ENCODE data around the gene RAB11A. TPM values are rescaled to one million over a fixed set of nuclear protein-coding genes. Genes with fewer than 3 reads are reported as not detected.

Gene RAB11A
- total RNA-seq, 4 donors from 2014 or later = 246 to 604 (median 518) TPM

DNA sequence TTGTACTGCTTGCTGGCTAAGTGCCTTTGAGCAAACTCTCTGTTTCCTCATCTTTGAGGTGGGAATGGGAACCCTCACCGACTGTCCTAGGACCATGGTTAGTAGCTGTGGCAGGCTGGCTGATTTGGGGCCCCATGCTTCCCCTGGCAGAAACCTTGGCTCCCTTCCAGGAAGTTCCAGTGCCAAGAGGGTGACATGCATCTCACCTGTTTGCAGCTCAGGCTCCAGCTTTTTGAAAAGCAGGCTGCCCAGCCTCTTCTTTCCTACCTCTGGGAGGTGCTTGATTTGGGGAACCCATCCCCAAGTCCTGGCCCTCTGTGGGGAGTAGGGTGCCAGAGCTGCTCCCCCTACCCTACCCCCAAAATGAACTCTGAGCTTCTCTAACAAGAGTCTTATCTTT is 50.8 kb downstream of the RAB11A start:
- no peak overlapping the region for H3K4me3 ChIP-seq
- H3K36me3 ChIP-seq = no peaks in the 10 kb centered on the region
- no peak for DNase-seq
- TF ChIP-seq, protein P1, sequence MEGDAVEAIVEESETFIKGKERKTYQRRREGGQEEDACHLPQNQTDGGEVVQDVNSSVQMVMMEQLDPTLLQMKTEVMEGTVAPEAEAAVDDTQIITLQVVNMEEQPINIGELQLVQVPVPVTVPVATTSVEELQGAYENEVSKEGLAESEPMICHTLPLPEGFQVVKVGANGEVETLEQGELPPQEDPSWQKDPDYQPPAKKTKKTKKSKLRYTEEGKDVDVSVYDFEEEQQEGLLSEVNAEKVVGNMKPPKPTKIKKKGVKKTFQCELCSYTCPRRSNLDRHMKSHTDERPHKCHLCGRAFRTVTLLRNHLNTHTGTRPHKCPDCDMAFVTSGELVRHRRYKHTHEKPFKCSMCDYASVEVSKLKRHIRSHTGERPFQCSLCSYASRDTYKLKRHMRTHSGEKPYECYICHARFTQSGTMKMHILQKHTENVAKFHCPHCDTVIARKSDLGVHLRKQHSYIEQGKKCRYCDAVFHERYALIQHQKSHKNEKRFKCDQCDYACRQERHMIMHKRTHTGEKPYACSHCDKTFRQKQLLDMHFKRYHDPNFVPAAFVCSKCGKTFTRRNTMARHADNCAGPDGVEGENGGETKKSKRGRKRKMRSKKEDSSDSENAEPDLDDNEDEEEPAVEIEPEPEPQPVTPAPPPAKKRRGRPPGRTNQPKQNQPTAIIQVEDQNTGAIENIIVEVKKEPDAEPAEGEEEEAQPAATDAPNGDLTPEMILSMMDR (IDR thresholded peaks at IDR 0.05) = no peak
- TF ChIP-seq POLR2A (IDR thresholded peaks at IDR 0.05) = no peak
- no peaks in the 10 kb centered on the region for H3K9me3 ChIP-seq
- intact Hi-C loops (cut with DNase I) = no loop called here
- peaks cover 0 to 12% (median 0%) of the 10 kb centered on the region in 3 donors for H3K4me1 ChIP-seq
- WGBS, 2 donors = 33 to 50% methylated on average over 1 of the region's 1 CpG
- no peaks in the 10 kb centered on the region for H3K27me3 ChIP-seq
- H3K27ac ChIP-seq = no peak overlapping the region

DNA sequence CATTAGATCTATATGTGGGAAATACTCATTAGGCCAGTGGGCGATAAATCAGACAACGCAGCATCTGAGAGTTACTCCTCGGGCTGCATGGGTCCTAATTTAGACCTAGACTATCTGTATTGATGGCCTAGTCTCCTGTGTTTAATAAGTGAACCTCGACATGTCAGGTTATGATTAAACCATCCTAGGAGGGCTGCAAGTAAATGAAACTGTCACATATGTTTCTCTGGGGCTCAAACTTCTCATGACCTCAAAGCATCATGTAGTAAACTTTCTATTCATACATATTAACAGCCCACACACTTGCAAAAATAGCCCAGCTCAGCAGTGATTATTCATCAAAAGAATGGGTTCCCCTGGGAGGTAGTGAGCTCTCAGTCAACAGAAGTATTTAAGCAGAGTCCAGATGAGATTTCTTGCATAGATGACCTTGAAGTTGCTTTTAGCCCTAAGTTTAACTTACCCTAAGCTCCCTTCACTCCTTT is 51.6 kb downstream of the RAB11A start:
- WGBS, 2 donors = 70 to 85% methylated on average over 3 to 4 of the region's 4 CpGs
- no peak for DNase-seq

DNA sequence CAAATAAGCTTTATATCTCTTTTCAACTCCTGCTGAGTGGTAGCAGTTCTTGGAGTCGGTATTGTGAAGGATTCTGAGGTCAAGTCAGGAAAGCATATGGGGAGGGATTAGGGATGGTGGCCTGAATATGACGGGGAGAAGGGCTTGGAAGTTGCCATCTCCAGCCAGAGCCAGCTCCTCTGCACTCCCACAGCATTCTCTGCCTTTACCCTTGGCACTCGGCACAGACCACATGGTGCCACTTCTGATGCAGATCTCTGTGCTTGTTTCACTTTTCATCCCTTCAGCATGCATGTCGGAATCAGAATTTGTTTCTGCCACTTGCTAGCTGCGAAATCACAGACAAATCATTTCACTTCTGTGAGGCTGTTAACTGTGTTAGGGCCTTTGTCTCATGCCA is 52.5 kb downstream of the RAB11A start:
- Histone ChIP-seq H3K9me3 (no peaks in the 10 kb centered on the region), H3K4me3 (no peak overlapping the region), H3K27me3 (no peaks in the 10 kb centered on the region), H3K4me1 (peaks cover 0 to 4% (median 0%) of the 10 kb centered on the region in 3 donors), H3K36me3 (no peaks in the 10 kb centered on the region), H3K27ac (no peak overlapping the region)
- intact Hi-C loops (cut with DNase I) = no loop called here
- DNase-seq = no peak
- WGBS, 2 donors = 72 to 87% methylated on average over 5 of the region's 5 CpGs
- TF ChIP-seq, protein P1 (IDR thresholded peaks at IDR 0.05) = no peak
- no peak for TF ChIP-seq POLR2A (IDR thresholded peaks at IDR 0.05)

More for the DNA sequence above, 51.6 kb downstream of the RAB11A start:
- H3K27ac ChIP-seq = no peak overlapping the region
- H3K36me3 ChIP-seq = no peaks in the 10 kb centered on the region
- intact Hi-C loops (cut with DNase I) = no loop called here
- no peaks in the 10 kb centered on the region for H3K9me3 ChIP-seq
- peaks cover 0 to 12% (median 0%) of the 10 kb centered on the region in 3 donors for H3K4me1 ChIP-seq
- no peaks in the 10 kb centered on the region for H3K27me3 ChIP-seq
- H3K4me3 ChIP-seq = no peak overlapping the region
- TF ChIP-seq POLR2A (IDR thresholded peaks at IDR 0.05) = no peak

DNA sequence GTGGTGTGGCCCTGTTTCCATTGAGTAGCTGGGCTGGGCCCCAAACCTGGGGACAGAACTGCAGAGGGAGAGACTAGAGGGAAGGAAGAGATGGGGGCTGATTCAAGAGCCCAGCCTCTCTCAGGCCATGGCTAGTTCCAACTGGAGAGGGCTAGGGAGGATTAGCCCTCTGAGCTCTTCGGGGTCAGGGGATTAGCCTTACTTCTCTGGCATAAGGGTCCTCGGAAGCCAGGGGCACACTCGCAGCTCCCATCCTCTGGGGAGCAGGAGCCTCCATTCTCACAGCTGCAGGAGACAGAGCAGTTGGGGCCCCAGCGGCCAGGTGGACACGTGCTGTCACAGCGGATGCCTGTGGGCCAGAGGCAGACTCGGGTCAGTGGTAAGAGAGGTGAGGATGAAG is 53.3 kb downstream of the RAB11A start:
- intact Hi-C loops (cut with DNase I) = no loop called here
- Histone ChIP-seq H3K27ac (no peak overlapping the region), H3K36me3 (no peaks in the 10 kb centered on the region), H3K4me1 (no peaks in the 10 kb centered on the region), H3K9me3 (no peaks in the 10 kb centered on the region), H3K4me3 (no peak overlapping the region), H3K27me3 (no peaks in the 10 kb centered on the region)
- no peak for DNase-seq
- TF ChIP-seq, protein P1 (IDR thresholded peaks at IDR 0.05) = no peak
- TF ChIP-seq POLR2A (IDR thresholded peaks at IDR 0.05) = no peak
- WGBS, 2 donors = 95 to 96% methylated on average over 4 of the region's 7 CpGs

DNA sequence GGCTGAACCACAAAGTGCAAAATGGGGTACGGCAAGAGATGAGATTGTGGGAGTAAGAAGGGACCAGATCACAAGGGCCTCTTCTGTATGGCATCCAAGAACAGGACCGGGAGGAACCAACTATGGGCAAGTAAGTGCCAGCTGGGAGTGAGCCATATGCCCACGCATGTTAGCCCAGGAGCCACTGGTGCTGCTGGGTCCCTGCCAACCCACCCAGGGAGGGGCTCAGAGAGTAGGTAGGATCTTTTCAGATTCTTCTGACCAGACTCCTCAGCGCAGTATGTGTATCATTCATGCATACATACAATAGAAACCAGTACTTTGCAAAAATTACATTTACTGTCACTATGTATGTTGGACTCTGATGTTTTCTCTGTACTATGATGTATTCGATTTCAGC is 54.0 kb downstream of the RAB11A start:
- no peak overlapping the region for H3K4me3 ChIP-seq
- TF ChIP-seq, protein P1 (IDR thresholded peaks at IDR 0.05) = no peak
- no peak for TF ChIP-seq POLR2A (IDR thresholded peaks at IDR 0.05)
- no peaks in the 10 kb centered on the region for H3K9me3 ChIP-seq
- no peaks in the 10 kb centered on the region for H3K27me3 ChIP-seq
- intact Hi-C loops (cut with DNase I) = no loop called here
- DNase-seq = no peak
- no peak overlapping the region for H3K27ac ChIP-seq
- H3K4me1 ChIP-seq = no peaks in the 10 kb centered on the region
- H3K36me3 ChIP-seq = no peaks in the 10 kb centered on the region
- WGBS, 2 donors = 60 to 66% methylated on average over 5 of the region's 5 CpGs

DNA sequence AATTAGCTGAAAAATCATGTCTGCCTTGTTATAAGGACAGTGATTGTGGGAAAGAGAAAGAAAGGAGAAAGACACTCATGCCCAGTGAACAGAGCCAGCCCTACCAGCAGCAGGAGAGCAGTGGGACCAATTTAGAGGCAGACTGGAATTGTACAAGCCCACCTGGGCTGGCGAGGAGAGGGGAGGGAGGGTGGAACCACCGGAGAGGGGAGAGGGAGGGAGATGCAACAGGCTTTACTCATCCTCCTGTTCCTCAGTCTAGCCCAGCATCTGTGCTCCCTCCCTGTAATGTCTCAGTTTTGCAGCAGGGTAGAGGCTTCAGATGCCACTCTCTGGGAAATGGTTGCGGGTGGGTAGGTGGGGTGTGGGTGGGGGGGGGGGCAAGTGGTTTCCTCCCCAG is 54.7 kb downstream of the RAB11A start:
- WGBS, 2 donors = 93 to 95% methylated on average over 3 of the region's 3 CpGs
- Histone ChIP-seq H3K4me3 (no peak overlapping the region), H3K36me3 (no peaks in the 10 kb centered on the region), H3K4me1 (no peaks in the 10 kb centered on the region), H3K27ac (no peak overlapping the region), H3K27me3 (no peaks in the 10 kb centered on the region), H3K9me3 (no peaks in the 10 kb centered on the region)
- DNase-seq = no peak
- TF ChIP-seq, protein P1 (IDR thresholded peaks at IDR 0.05) = no peak
- no peak for TF ChIP-seq POLR2A (IDR thresholded peaks at IDR 0.05)
- intact Hi-C loops (cut with DNase I) = no loop called here
